NCI-H2107 treated with DMSO at 0.1 percent for 48 hours (cell line): Measurements from ENCODE around the gene OR56B4.
"Not testable (repeated sequence)": the region's sequence is repeated elsewhere in the genome, so short reads cannot be mapped to it uniquely, and the experiment has no call there.

Experiments
- DNase-seq: peaks from one replicate; lab custom pipeline; 2025; ENCODE audit not compliant: unreplicated experiment; lab: John Stamatoyannopoulos, UW

OR56B4 gene, protein sequence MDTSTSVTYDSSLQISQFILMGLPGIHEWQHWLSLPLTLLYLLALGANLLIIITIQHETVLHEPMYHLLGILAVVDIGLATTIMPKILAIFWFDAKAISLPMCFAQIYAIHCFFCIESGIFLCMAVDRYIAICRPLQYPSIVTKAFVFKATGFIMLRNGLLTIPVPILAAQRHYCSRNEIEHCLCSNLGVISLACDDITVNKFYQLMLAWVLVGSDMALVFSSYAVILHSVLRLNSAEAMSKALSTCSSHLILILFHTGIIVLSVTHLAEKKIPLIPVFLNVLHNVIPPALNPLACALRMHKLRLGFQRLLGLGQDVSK

DNA sequence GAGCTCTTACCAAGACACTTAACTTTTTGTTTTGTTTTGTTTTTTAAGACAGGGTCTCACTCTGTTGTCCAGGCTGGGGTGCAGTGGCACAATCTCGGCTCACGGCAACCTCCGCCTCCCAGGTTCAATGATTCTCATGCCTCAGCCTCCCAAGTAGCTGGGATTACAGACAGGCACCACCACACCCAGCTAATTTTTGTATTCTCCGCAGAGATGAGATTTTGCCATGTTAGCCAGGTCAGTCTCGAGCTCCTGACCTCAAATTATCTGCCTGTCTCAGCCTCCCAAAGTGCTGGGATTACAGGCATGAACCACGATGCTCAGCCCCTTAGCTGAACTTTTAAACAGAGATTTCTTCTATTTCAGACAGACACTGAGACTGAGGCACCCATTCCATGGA, at the start of gene OR56B4:
Gene OR56B4, plus strand, starts transcription at position 301 of the 400 bp plus-strand sequence. Its CDS starts 95 bp downstream, at position 396.
- DNase-seq, result not testable (repeated sequence)

DNA sequence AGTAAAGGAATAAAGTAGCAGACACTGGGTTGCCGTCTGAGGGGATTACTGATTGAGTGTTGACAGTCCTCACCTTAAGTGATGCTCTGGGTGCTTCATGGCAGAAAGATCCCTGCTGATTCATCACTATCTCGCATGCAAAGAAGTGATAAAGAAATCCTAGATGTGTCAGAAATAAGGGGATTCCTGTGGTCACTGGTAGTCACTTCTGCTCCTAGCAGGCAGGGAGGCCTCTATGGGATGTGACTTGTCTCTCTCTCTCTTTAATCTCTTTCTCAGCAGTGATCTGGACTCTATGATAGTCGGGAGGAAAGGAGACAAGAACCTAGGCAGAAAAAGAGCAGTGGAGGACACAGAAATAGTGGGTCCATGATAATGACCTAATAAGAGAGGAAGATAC, 46.0 kb upstream of the OR56B4 start:
- no peak for DNase-seq

DNA sequence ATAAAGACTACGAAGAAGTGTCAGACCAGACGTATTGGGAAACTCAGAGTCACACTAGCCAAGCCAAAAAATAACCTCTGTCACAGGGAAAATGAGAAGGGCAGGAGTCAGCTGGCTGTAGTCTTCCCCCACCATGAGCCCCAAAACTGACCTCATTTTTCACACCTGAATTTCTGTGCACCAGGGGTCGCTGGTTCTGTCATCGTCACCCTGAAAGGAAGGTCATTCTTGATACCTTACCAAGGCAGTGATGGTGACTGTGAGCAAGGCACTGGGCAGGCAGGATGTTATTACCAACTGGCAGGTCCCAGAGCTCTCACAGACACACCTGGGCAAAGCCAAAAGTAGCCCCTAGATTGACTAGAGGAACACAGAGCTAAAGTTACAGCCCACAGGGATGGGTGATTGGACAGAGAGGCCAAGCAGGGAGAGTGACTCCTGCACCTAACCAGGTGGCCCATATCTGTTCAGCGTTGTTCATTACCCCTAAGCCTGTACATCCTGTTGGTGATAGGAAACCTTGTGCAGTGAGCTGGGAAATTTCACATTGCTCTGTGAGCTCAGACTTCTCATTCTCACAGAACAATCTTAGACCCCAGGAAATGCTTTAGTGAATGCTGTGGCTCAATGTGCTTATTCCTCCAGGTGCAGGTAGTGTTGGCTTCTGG, 44.7 kb upstream of the OR56B4 start:
- no peak for DNase-seq

GRCh38 chr11:6067502-6067901, 40.0 kb upstream of the OR56B4 start:
- no peak for DNase-seq

GRCh38 chr11:6076443-6076842, 31.0 kb upstream of the OR56B4 start:
- DNase-seq, result not testable (repeated sequence)

GRCh38 chr11:6077723-6078122, 29.8 kb upstream of the OR56B4 start:
- no peak for DNase-seq

GRCh38 chr11:6079463-6079862, 28.0 kb upstream of the OR56B4 start:
- no peak for DNase-seq

DNA sequence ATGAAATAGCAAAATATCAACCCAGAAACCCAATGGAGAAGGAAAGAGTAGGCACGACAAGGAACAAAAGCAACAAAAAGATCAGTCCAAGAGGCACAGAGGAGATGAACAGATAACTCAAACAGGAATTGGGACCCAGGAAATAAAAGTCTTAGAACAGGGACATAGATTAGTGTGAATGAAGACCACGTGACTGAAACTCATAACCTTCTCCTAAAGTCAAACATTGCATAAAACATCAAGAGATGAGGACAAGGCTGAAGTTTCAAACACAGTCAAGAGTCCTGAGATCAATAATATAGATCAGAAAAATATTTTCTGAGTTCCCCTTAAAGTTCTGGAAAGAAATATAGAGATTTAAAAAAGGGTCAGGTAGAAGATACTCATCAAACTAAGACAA, 24.4 kb upstream of the OR56B4 start:
- no peak for DNase-seq

DNA sequence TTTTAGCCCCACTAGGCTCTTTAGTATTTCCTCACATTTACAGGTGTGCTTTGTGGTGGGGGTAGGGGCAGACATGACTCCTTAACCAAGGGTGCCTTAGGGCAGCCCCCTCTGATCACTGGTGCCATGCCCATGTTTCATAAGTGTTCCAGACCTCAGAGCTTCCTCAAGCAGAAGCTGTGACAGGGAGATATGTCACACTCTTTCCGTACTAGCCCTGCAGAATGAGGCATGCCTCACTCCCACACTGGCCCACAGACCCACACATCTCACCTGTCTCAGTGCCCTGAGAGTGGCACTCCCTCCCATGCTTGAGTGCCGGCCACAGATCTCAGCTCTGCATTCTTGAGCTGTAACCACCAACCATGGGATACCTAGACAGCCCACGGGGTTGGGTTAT, 22.9 kb upstream of the OR56B4 start:
- no peak for DNase-seq

DNA sequence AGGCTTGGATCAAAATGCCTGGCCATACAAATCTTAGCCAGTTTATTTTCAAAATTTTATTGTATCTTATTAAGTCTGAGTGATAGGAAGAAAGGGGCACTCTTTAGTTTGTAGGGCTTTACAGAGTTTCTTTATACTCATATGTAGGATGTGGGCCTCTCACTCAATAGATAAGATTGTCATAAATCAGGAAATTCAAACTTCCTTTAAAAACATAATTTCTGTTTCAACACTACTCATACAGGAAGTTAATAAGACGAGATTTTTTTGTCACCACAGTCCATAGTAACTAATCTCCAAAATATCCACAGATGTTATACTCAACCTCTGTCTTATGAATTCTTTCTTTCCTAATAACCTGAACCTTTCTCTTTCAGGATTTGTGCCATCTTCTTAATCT, 13.3 kb upstream of the OR56B4 start:
- no peak for DNase-seq

DNA sequence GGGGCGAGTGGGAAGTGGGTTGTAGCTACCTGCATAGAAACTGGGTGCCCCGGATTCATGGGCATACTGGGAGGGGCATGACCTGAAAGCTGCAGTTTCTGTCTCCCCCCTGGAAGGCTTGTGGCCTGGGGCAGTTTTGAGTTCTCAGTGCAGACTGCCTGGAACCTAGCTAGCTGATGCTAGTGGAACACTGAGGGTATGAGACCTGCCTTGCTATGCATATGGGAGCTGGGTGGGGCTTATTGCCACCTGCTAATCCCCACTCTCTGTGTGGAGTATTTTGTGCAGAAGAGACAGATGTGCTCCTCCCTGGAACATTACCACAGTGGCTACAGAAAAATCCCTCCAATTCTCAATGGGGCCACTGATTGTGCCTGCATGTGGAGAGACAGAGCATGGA, 11.7 kb upstream of the OR56B4 start:
- DNase-seq, result no peak

DNA sequence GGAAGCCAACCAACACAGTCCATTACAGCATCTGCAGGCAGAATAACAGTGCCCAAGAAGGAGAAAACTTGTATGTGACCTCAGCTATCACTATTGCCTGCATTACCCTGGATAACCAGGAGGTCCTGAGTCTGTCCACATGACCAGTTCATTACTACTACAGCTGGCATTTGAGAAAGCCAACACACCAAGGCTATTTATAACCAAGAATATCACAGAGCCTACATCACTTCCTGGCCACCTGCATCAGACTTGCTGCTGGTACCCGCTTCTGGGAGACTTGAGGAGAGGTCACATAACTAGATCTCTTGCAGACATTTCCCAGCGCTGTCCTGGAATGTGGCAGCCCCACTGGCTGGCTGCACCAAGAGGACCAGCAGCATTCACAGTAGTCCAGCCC, 11.1 kb upstream of the OR56B4 start:
- no peak for DNase-seq

- DNase-seq, result no peak
Observed at GRCh38 chr11:6099577-6099976, 7.9 kb upstream of the OR56B4 start.

GRCh38 chr11:6110011-6110410, 2.5 kb downstream of the OR56B4 start:
- no peak for DNase-seq

- DNase-seq, result no peak
Observed at GRCh38 chr11:6111673-6112072, 4.2 kb downstream of the OR56B4 start.

DNA sequence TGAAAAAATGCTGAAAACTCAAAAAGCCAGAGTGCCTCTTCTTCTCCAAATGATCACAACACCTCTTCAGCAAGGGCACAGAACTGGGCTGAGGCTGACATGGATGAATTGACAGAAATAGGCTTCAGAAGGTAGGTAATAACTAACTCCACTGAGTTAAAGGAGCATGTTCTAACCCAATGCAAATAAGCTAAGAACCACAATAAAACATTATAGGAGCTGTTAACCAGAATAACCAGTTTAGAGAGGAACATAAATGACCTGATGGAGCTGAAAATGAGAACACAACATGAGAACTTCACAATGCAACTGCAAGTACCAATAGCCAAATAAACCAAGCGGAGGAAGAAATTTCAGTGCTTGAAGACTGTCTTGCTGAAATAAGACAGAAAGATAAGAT, 9.2 kb downstream of the OR56B4 start:
- DNase-seq, result no peak

GRCh38 chr11:6124245-6124644, 16.8 kb downstream of the OR56B4 start:
- DNase-seq, result no peak

DNA sequence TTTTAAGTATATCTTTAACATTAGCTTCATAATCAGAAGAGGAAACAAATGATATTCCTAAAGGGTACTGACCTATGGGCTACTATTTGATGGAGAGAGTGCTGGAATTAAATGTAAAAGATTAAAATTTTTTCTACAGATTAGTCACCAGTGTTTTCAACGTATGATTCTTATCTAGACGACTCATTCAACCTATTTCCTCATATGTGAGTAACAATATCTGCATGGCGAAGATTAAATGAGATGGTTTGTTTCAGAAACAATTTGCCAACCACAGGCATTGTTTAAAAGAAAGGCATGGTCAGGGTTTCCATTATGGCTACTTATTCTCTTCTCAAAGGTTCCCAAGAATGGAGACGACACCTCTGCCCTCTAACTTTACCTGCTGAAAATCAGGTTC, 20.4 kb downstream of the OR56B4 start:
- no peak for DNase-seq

DNA sequence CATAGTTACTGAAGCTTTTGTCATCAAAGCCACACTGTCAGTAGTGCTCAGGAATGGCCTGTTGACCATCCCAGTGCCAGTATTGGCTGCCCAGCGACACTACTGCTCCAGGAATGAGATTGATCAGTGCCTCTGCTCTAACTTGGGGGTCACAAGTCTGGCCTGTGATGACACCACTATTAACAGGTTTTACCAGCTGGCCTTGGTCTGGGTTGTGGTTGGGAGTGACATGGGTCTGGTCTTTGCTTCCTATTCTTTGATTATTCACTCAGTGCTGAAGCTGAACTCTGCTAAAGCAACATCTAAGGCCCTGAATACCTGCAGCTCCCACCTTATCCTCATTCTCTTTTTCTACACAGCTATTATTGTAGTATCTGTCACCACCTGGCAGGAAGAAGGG, 21.5 kb downstream of the OR56B4 start:
- no peak for DNase-seq

DNA sequence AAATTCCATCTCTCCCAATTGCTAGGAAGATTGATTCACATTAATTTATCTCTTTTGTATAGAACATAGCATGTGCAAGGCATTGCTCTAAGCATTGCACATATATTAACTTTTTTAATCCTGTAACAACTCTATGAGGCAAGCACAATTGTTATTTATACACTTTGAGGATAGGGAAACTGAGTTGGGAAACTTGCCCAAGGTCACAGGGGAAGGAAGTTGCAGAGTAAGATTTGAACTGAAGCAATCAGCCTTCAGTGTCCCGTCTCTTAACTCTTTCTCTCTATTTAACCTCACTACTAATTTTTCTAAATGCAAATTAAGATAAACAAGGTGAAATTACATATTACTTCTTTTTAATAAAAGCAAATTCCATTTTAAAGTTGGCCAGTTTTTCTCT, 22.2 kb downstream of the OR56B4 start:
- no peak for DNase-seq

GRCh38 chr11:6132431-6132830, 24.9 kb downstream of the OR56B4 start:
- no peak for DNase-seq

DNA sequence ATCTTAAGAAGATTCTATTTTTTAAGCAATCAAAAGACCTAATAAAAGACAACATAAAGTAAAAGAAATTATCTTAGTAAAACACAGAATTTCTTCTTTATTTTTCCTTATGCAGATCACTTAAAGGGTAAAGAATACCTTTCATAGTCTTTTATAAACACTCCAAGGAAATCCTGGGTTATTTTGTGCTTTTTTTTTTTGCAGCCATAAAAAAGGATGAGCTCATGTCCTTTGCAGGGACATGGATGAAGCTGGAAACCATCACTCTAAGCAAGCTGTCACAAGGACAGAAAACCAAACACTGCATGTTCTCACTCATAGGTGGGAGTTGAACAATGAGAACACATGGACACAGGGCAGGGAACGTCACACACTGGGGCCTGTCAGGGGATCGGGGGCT, 28.5 kb downstream of the OR56B4 start:
- DNase-seq, result not testable (repeated sequence)

DNA sequence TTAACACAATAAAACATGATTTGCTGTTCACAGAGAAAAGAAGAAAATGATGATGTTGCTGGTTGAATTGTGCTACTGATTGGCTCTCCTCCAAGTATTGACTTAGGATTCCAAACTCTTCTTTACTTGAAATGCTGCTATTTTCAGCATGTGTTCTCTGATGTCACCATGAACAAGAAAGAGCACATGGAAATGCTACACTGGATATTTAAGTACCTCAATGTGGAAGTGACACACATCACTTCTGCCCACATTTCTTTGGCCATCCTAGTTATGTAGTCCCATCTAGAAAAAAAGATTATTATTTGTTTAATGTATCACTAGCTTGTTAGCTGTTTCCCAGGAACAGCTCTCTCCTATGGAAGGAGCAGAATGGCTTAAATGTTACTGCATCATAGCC, 35.5 kb downstream of the OR56B4 start:
- DNase-seq, result no peak
